ENCODE data around the gene DECR2. TPM values are rescaled to one million over a fixed set of nuclear protein-coding genes. Genes with fewer than 3 reads are reported as not detected.
A peak's percentile ranks its signal among the peaks of the same experiment; 100 is the strongest.

Gene DECR2
- total RNA-seq, 1 donor from 2014 or later: 17.4 TPM

- Mint-ChIP-seq H3K27me3 (ENCODE audit: low read depth, unreplicated experiment) (no peaks in the 10 kb centered on the region), H3K36me3 (ENCODE audit: low read depth, unreplicated experiment) (no peaks in the 10 kb centered on the region), H3K4me1 (ENCODE audit: low read depth, unreplicated experiment) (peaks cover 16% of the 10 kb centered on the region), H3K27ac (ENCODE audit: unreplicated experiment) (no peak overlapping the region), H3K9me3 (ENCODE audit: unreplicated experiment) (no peaks in the 10 kb centered on the region), H3K4me3 (ENCODE audit: unreplicated experiment) (peak overlapping the region; percentile 84)
- no peak overlapping the region for H2AFZ ChIP-seq (ENCODE audit: low read depth, low read length)
- H3K27ac ChIP-seq (ENCODE audit: low read depth, low read length): no peak overlapping the region
- H4K20me1 ChIP-seq (ENCODE audit: insufficient read depth, low read length): peaks cover 30% of the 10 kb centered on the region
- FAIRE-seq (no peak), DNase-seq (ENCODE audit: low read depth) (no peak)
- peaks cover 12% of the 10 kb centered on the region for H3K4me1 ChIP-seq (ENCODE audit: insufficient read depth, low read length)
- H3K9ac ChIP-seq (ENCODE audit: low read length): no peak overlapping the region
- peaks cover 25% of the 10 kb centered on the region for H3K79me2 ChIP-seq (ENCODE audit: insufficient read depth, low read length)
- no peak for TF ChIP-seq EZH2 (IDR thresholded peaks at IDR 0.05; ENCODE audit: insufficient read depth, low read length)
- TF ChIP-seq CTCF (IDR thresholded peaks at IDR 0.05; ENCODE audit: insufficient read depth, low read depth, low read length): no peak
- H3K4me2 ChIP-seq (ENCODE audit: low read length): peak overlapping the region; percentile 96
- no peak overlapping the region for H3K4me3 ChIP-seq (ENCODE audit: insufficient read depth, low read depth, low read length)
- no peaks in the 10 kb centered on the region for H3K9me3 ChIP-seq (ENCODE audit: insufficient read depth, low read depth, low read length)
- no peaks in the 10 kb centered on the region for H3K36me3 ChIP-seq (ENCODE audit: insufficient read depth, low read length)
- no peaks in the 10 kb centered on the region for H3K27me3 ChIP-seq (ENCODE audit: insufficient read depth, low read length)
Measured at GRCh38 chr16:379961-380761, 21.5 kb upstream of the DECR2 start.

GRCh38 chr16:380762-381011 lies 21.0 kb upstream of the DECR2 start:
- no peaks in the 10 kb centered on the region for H3K27me3 Mint-ChIP-seq (ENCODE audit: low read depth, unreplicated experiment)
- DNase-seq (ENCODE audit: low read depth) (no peak), FAIRE-seq (no peak)
- H3K27me3 ChIP-seq (ENCODE audit: insufficient read depth, low read length): no peaks in the 10 kb centered on the region
- peaks cover 30% of the 10 kb centered on the region for H4K20me1 ChIP-seq (ENCODE audit: insufficient read depth, low read length)
- peak overlapping the region; percentile 58 for H2AFZ ChIP-seq (ENCODE audit: low read depth, low read length)
- TF ChIP-seq EZH2 (IDR thresholded peaks at IDR 0.05; ENCODE audit: insufficient read depth, low read length) (no peak), CTCF (IDR thresholded peaks at IDR 0.05; ENCODE audit: insufficient read depth, low read depth, low read length) (no peak)
- H3K9me3 ChIP-seq (ENCODE audit: insufficient read depth, low read depth, low read length): no peaks in the 10 kb centered on the region
- H3K4me1 ChIP-seq (ENCODE audit: insufficient read depth, low read length): peaks cover 12% of the 10 kb centered on the region
- peak overlapping the region; percentile 64 for H3K4me3 ChIP-seq (ENCODE audit: insufficient read depth, low read depth, low read length)
- no peak overlapping the region for H3K27ac Mint-ChIP-seq (ENCODE audit: unreplicated experiment)
- H3K4me2 ChIP-seq (ENCODE audit: low read length): peak overlapping the region; percentile 96
- peak overlapping the region; percentile 85 for H3K4me3 Mint-ChIP-seq (ENCODE audit: unreplicated experiment)
- H3K36me3 Mint-ChIP-seq (ENCODE audit: low read depth, unreplicated experiment): no peaks in the 10 kb centered on the region
- peak overlapping the region; percentile 81 for H3K9ac ChIP-seq (ENCODE audit: low read length)
- H3K9me3 Mint-ChIP-seq (ENCODE audit: unreplicated experiment): no peaks in the 10 kb centered on the region
- H3K36me3 ChIP-seq (ENCODE audit: insufficient read depth, low read length): no peaks in the 10 kb centered on the region
- H3K79me2 ChIP-seq (ENCODE audit: insufficient read depth, low read length): peaks cover 25% of the 10 kb centered on the region
- peaks cover 16% of the 10 kb centered on the region for H3K4me1 Mint-ChIP-seq (ENCODE audit: low read depth, unreplicated experiment)
- H3K27ac ChIP-seq (ENCODE audit: low read depth, low read length): no peak overlapping the region
